Measurements from ENCODE around the gene RIPOR2.
"Not testable (repeated sequence)": the region's sequence is repeated elsewhere in the genome, so short reads cannot be mapped to it uniquely, and the experiment has no call there.

RIPOR2 gene

GRCh38 chr6:24797596-24798216 is 138.1 kb downstream of the RIPOR2 start:
- no peak for DNase-seq

GRCh38 chr6:24796616-24797290 is 139.0 kb downstream of the RIPOR2 start:
- no peak for DNase-seq

GRCh38 chr6:24795106-24795505 is 140.7 kb downstream of the RIPOR2 start:
- no peak for DNase-seq

GRCh38 chr6:24788031-24788665 is 147.6 kb downstream of the RIPOR2 start:
- DNase-seq, result no peak

- DNase-seq, result no peak
These were observed 155.6 kb downstream of the RIPOR2 start for GRCh38 chr6:24780206-24780605.

GRCh38 chr6:24779416-24780016 is 156.2 kb downstream of the RIPOR2 start:
- no peak for DNase-seq

- DNase-seq, result no peak
These were observed 156.9 kb downstream of the RIPOR2 start for GRCh38 chr6:24778878-24779277.

GRCh38 chr6:24778121-24778520 is 157.6 kb downstream of the RIPOR2 start:
- DNase-seq, result no peak

- DNase-seq, result no peak
These were observed 158.5 kb downstream of the RIPOR2 start for GRCh38 chr6:24777227-24777626.

- DNase-seq, result peak in 1 of 2 donors; percentile 26
These were observed 160.2 kb downstream of the RIPOR2 start for GRCh38 chr6:24775520-24776058.

- DNase-seq, result peak; percentile 97
These were observed 160.9 kb downstream of the RIPOR2 start, which contains the start of gene GMNN for GRCh38 chr6:24774696-24775519. Gene GMNN (plus strand): TSS chr6:24774937. CDS start chr6:24777247, 2,310 bp downstream.

- no peak for DNase-seq
These were observed 167.4 kb downstream of the RIPOR2 start for GRCh38 chr6:24768361-24768760.

GRCh38 chr6:24766680-24767462 is 168.9 kb downstream of the RIPOR2 start:
- DNase-seq, result peak in 1 of 2 donors; percentile 54

- not testable (repeated sequence) for DNase-seq
These were observed 169.8 kb downstream of the RIPOR2 start for GRCh38 chr6:24765968-24766367.

- DNase-seq, result not testable (repeated sequence)
These were observed 170.6 kb downstream of the RIPOR2 start for GRCh38 chr6:24764833-24765828.

GRCh38 chr6:24763578-24763977 is 172.2 kb downstream of the RIPOR2 start:
- no peak for DNase-seq

- no peak for DNase-seq
These were observed 173.9 kb downstream of the RIPOR2 start for GRCh38 chr6:24761851-24762250.

GRCh38 chr6:24761193-24761835 is 174.4 kb downstream of the RIPOR2 start:
- no peak for DNase-seq

- DNase-seq, result no peak
These were observed 175.6 kb downstream of the RIPOR2 start for GRCh38 chr6:24760210-24760609.

- DNase-seq, result no peak
These were observed 176.0 kb downstream of the RIPOR2 start for GRCh38 chr6:24759718-24760117.

Data from CD4-positive, alpha-beta T cell treated with Interferon alpha-2 for 1 hour (primary cell).